Thoracic aorta (tissue), 2 donors: Measurements from ENCODE around the gene STRN3. TPM values are rescaled to one million over a fixed set of nuclear protein-coding genes. Genes with fewer than 3 reads are reported as not detected.

Experiments
- ATAC-seq: fragments of 150-250 bp; one replicate; pipeline ENCODE4 v1.8.0; 2017; ENCODE audit warnings: low read depth; ENCODE audit not compliant: insufficient number of reproducible peaks, low FRiP score
- DNase-seq: peaks from one replicate; pipeline ENCODE4 v3.0.0-alpha.2; 2020; ENCODE audit warnings: low spot score
- H3K27ac ChIP-seq, 2 donors: fragments of 200-600 bp; sonication (generic); 1 replicate in 1 of 2; 2 replicates in 1 of 2; pipeline ENCODE4 v1.5.1; 2016; ENCODE audit warnings: mild to moderate bottlenecking in 2 of 2, moderate library complexity in 2 of 2
- H3K27me3 ChIP-seq: fragments of 200-600 bp; sonication (generic); replicated peaks from 2 replicates; pipeline ENCODE4 v1.6.0; 2016; ENCODE audit warnings: mild to moderate bottlenecking; ENCODE audit not compliant: insufficient read depth
- H3K36me3 ChIP-seq: fragments of 200-600 bp; sonication (generic); one replicate; pipeline ENCODE4 v1.5.1; 2016
- H3K4me1 ChIP-seq, 2 donors: fragments of 200-600 bp; sonication (generic); 1 replicate in 1 of 2; 2 replicates in 1 of 2; pipeline versions ENCODE4 v1.5.1 to v1.6.0; 2016; ENCODE audit warnings: low read depth in 2 of 2, mild to moderate bottlenecking in 1 of 2; ENCODE audit not compliant: control insufficient read depth in 1 of 2
- H3K4me3 ChIP-seq: fragments of 200-600 bp; sonication (generic); 2 replicates; pipeline ENCODE4 v1.5.1; 2016; ENCODE audit warnings: mild to moderate bottlenecking
- H3K9me3 ChIP-seq: fragments of 200-600 bp; sonication (generic); 2 replicates; pipeline ENCODE4 v1.5.1; 2016
- CTCF ChIP-seq: fragments of 200-600 bp; sonication (generic); IDR thresholded peaks from one replicate; pipeline ENCODE4 v1.5.1; 2019; ENCODE audit warnings: antibody characterized with exemption
- total RNA-seq, 2 donors: library from RNA; depleted of rRNA; stranded (reverse); fragments of >200 nt; gene quantifications; one replicate each; pipeline versions ENCODE4 v1.1.0 to v1.2.3, GENCODE V29; 2016

STRN3 gene
- total RNA-seq, 2 donors from 2014 or later = 39.5 to 41.2 TPM

GRCh38 chr14:30874120-30874998, 151.8 kb downstream of the STRN3 start, which contains the start of gene COCH:
Gene COCH, plus strand, starts transcription at chr14:30874559. Its CDS starts 380 bp downstream, at chr14:30874939.
- Histone ChIP-seq H3K4me1 (peaks cover 15 to 19% of the 10 kb centered on the region in 2 donors), H3K27me3 (peaks cover 10% of the 10 kb centered on the region), H3K36me3 (no peaks in the 10 kb centered on the region), H3K4me3 (peak within 1 kb of the TSS; percentile 78), H3K9me3 (no peaks in the 10 kb centered on the region), H3K27ac (no peak within 1 kb of the TSS)
- ATAC-seq = no peak
- no peak for DNase-seq
- peak; percentile 19 for TF ChIP-seq CTCF

GRCh38 chr14:30873308-30874119, 152.7 kb downstream of the STRN3 start:
- ATAC-seq = no peak

GRCh38 chr14:30872602-30873001, 153.6 kb downstream of the STRN3 start:
- H3K4me3 ChIP-seq = no peak overlapping the region
- DNase-seq (no peak), ATAC-seq (no peak)
- H3K27me3 ChIP-seq = peaks cover 10% of the 10 kb centered on the region
- H3K4me1 ChIP-seq = peaks cover 15 to 19% of the 10 kb centered on the region in 2 donors
- H3K36me3 ChIP-seq = no peaks in the 10 kb centered on the region
- no peak overlapping the region for H3K27ac ChIP-seq
- TF ChIP-seq CTCF = no peak
- no peaks in the 10 kb centered on the region for H3K9me3 ChIP-seq

More at GRCh38 chr14:30873308-30874119, 152.7 kb downstream of the STRN3 start:
- TF ChIP-seq CTCF = no peak
- peaks cover 10% of the 10 kb centered on the region for H3K27me3 ChIP-seq
- DNase-seq = no peak
- peak overlapping the region; percentile 78 for H3K4me3 ChIP-seq
- no peak overlapping the region for H3K27ac ChIP-seq
- peaks cover 15 to 19% of the 10 kb centered on the region in 2 donors for H3K4me1 ChIP-seq
- no peaks in the 10 kb centered on the region for H3K9me3 ChIP-seq
- H3K36me3 ChIP-seq = no peaks in the 10 kb centered on the region

GRCh38 chr14:30869551-30870155, 156.5 kb downstream of the STRN3 start:
- no peak overlapping the region for H3K4me3 ChIP-seq
- H3K36me3 ChIP-seq = no peaks in the 10 kb centered on the region
- peaks cover 7 to 8% of the 10 kb centered on the region in 2 donors for H3K4me1 ChIP-seq
- peaks cover 9% of the 10 kb centered on the region for H3K27me3 ChIP-seq
- DNase-seq (no peak), ATAC-seq (no peak)
- TF ChIP-seq CTCF = no peak
- H3K27ac ChIP-seq = no peak overlapping the region
- no peaks in the 10 kb centered on the region for H3K9me3 ChIP-seq

DNA sequence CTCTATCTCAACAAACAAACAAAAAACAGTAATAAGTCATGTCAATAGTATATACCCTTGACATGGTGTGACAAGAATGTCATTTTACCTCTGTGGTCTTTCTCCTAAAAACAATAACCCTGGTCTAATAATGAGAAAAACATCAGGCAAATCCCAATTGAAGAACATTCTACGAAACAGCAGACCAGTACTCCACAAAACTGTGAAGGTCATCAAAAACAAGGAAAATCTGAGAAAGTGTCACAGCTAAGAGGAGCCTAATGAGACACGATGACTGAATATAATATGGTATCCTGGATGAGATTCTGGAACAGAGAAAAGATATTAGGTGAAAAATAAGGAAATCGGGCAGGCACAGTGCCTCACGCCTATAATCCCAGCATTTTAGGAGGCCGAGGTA, 157.4 kb downstream of the STRN3 start:
- no peaks in the 10 kb centered on the region for H3K9me3 ChIP-seq
- no peaks in the 10 kb centered on the region for H3K36me3 ChIP-seq
- DNase-seq (no peak), ATAC-seq (no peak)
- H3K4me3 ChIP-seq = no peak overlapping the region
- TF ChIP-seq CTCF = no peak
- no peak overlapping the region for H3K27ac ChIP-seq
- H3K4me1 ChIP-seq = no peaks in the 10 kb centered on the region
- H3K27me3 ChIP-seq = peaks cover 2% of the 10 kb centered on the region
